Smooth muscle cell of the brain vasculature (primary cell): Measurements from ENCODE around the gene LGSN.
"Not testable (repeated sequence)": the region's sequence is repeated elsewhere in the genome, so short reads cannot be mapped to it uniquely, and the experiment has no call there.

Experiments used
- DNase-seq: peaks from one replicate; pipeline ENCODE4 v3.0.0-alpha.2; 2012; ENCODE audit warnings: low read depth, low spot score

The LGSN gene

DNA sequence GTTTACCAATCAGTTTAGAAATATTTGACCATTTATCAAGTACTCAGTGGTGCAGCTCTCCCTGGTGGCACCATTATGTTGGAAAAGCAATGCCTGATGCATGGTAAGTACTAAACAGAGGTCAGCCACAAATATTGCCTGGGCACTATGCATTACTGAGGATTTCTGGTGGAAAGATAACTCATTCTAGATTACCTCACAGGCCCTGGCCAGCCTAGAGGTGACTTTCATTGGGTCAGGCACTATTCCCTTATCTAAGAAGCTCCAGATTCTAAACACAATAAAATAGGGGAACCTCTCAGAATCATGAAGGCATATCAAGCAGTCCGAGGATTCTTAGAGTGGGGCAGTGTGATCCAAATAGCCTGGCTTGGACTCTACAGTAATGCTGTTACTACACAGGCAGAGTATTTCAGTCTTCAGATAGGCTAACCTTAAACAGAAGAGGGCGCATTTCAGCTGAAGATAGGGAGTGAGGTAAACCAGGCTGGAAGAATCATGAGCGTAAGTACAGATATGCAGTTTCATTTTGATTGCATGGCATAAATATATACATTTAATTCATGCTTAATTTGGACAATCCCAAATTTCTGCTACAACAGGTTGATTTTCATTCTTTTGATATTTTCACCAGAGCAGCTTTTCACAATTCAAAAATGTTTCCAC lies 12.1 kb downstream of the LGSN start:
- DNase-seq, result no peak

DNA sequence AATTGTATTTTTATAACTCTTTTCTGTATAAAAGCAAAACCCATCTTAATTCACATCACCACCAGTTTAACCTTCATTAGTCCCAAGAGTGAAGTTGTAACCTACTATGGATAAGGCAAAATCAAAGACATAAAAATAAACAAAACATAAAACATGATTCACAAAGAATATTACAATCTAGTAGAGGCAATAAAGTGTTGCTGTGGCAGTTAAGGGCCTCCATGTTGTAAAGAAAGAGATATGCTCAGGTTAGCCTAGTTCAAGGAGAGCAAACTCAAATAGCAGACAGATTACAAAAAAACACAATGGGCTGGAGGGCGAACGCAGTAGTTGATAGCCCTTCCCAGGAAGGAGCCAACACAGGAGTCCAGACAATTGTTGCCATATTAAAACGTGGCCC lies 13.4 kb downstream of the LGSN start:
- no peak for DNase-seq

- no peak for DNase-seq
These were observed 14.5 kb downstream of the LGSN start for GRCh38 chr6:63305277-63305676.

- DNase-seq, result no peak
These were observed 16.3 kb downstream of the LGSN start for GRCh38 chr6:63303476-63303875.

- DNase-seq, result no peak
These were observed 20.1 kb downstream of the LGSN start for GRCh38 chr6:63299667-63300066.

DNA sequence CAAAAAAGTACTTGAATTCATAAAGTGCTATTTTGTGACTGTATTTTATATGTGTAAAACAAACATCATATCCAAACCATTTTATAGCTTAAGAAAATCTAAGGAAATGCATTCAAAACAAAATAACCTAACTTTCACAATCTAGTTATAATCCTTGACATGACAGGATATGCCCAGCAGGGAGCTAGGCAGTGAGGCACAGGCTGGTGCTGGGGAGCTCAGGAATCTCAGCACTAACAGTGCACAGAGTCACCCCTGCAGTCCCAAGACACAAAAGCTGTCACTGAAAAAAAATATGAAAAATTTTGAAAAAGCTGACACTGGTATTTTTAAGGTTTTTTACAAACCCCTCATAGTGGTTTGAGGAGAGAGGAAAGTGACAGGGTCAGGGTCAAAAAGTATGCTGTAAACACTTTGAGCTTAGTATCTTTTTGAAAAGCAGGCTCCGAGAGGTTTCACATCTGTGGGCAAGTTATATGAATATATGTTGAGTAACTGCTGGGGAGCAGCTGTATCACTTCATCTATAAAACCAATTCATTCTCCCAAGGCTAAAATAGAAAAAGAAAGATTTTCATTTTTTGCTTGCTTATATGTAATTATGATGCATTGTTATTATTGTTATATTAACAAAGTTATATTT lies 24.1 kb downstream of the LGSN start:
- no peak for DNase-seq

- no peak for DNase-seq
These were observed 29.2 kb downstream of the LGSN start for GRCh38 chr6:63290492-63291058.

GRCh38 chr6:63289269-63289872 lies 30.4 kb downstream of the LGSN start:
- DNase-seq, result no peak

- DNase-seq, result no peak
These were observed 39.1 kb downstream of the LGSN start for GRCh38 chr6:63280639-63281180.

DNA sequence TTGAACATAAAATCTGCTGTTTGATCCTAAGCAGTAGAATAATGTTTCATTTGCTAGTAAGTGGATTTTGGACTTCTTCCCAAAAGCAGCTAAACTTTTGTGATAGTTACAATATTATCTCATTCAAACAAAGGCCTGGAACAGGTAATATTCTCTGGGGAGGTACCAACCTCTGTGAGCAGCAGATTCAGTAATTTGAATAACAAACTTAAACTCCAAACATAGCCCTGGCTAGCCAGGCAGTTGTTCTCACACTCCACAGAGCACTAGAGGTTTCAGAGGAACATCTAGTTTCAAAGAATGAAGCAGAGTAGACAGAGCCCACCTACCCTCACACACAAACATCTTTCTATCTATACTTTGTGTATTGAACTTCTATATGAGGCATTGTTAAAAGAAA lies 40.9 kb downstream of the LGSN start:
- no peak for DNase-seq

DNA sequence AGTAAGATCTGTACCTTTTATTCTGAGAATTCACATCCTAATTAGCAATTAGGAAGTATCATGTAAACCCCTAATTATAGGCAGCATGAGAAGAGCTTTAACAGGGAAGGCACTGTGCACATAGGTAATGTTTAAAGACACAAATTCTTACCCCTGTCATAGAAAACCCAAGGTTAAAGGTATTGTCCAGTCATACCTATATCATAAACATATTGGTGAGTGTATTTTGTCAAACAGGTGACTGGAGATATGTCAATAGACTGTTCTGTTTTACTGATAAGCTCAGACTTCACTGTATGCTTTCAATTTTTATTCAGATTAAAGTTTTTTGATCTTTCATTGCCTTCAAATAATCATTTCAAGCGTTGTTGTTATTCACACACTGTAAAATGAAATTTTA lies 43.8 kb downstream of the LGSN start:
- DNase-seq, result no peak

GRCh38 chr6:63274795-63275430 lies 44.9 kb downstream of the LGSN start:
- DNase-seq, result not testable (repeated sequence)

DNA sequence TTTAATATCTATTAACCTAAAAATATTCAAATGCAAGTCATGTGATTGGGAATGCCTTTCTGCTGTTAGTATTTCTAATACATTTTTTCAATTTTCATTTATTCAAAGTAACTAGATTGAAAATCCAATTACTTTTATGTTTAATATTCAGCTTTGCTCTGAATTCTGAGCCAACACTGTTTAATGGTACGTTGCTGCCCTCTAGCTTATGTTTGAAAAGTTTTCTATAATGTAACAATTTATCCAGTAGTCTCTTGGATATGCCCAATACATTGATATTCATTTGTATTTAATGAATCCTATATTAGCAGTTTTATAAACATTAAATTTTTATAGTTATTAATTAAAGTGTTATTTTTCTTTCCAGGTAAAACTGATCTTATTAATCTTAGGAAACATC lies 47.4 kb downstream of the LGSN start:
- DNase-seq, result no peak

GRCh38 chr6:63269470-63269869 lies 50.3 kb downstream of the LGSN start:
- DNase-seq, result no peak

GRCh38 chr6:63268574-63268973 lies 51.2 kb downstream of the LGSN start:
- DNase-seq, result no peak

DNA sequence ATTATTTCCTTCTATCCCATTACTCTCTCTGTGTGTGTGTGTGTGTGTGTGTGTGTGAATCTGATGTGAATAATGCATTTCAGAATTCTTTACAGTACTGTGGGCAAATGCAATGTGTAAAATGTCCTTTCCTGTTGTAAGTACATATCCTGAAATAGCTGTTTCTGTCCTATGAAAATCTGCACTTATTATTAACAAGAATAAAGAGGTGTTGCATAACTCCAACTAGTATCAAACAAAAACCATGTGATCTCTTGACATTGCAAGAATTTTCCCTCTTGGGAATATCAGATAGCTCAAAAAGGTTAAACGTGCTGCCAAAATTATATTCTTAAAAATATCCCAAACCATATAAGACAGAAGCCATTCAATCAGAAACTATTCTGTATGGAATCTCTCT lies 52.0 kb downstream of the LGSN start:
- DNase-seq, result no peak

DNA sequence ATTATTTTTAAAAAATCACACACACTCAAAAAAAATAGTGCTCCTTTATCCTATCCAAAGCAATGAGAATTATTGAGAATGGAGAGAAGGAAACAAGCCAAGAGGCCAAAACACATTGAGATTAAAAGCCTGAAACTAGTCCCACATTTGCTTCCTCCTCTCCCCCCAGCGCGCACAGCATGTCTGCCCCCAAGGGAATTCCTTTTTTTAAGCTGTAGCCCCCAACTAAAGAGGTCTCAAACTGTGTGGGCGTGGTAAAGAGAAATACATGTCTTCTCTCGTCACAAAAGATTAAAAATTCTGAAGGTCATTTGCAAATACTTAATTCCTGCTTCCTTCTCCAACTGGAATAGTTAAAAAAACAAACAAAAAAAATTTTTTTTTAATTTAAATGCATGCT lies 52.7 kb downstream of the LGSN start:
- DNase-seq, result no peak

GRCh38 chr6:63263444-63263843 lies 56.3 kb downstream of the LGSN start:
- DNase-seq, result no peak

DNA sequence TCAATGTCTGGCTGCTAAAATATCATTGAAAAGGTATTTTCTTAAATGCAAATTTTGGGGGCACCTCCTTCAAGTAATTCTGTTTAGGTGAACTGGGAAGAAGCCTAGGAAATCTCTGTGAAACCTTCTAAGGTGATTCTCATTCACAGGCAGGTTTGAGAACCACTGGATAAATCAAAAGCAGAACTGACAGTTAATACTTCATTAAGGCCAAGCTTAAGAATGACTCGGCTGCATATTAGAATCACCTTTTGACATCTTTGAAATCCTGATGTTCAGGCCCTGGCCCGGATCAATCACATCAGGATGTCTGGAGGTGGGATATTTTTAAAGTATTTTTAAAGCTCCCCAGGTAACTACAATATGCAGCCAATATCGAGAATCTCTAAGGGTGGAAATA lies 58.0 kb downstream of the LGSN start:
- DNase-seq, result no peak

DNA sequence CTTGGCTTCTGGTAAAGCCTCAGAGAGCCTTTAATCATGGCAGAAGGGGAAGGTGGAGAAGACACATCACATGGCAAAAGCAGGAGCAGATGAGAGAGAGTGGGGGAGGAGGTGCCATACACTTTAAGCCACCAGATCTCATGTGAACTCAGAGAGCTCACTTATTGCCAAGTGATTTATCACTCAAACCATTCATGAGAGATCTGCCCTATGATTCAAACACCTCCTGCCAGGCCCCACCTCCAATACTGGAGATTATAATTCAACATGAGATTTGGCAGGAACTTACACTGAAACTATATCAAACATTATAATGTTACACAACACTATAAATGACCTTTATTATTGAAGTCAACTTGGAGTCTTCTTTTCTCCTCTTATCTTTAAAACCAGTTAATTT lies 60.6 kb downstream of the LGSN start:
- DNase-seq, result no peak

- no peak for DNase-seq
These were observed 69.8 kb downstream of the LGSN start for GRCh38 chr6:63249875-63250482.

DNA sequence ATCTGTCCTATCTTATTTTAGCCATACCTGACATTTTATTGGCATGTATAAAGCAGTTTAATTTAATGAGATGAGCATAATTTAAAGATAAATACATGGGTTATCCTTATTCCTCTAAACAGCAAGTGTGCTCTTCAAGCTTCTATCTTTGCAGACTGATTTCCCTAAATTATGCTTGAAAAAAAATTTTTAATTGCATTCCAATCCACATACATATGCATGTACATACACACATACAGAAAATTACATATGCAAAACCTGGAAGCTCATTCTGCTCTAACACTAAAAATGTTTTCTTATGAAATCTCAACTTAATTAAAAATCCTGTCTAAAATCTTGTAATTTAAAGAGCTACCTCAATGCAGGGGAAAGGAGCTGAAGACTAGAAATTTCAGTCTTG lies 73.2 kb downstream of the LGSN start:
- DNase-seq, result no peak
